ENCODE measurements around the gene ADAMTS9.

- no peak for TF ChIP-seq ZNF331 (CRISPR knock-in tag; IDR thresholded peaks at IDR 0.05; ENCODE audit: low read depth)
- no peak for TF ChIP-seq CTCF (conservative IDR thresholded peaks at IDR 0.05; ENCODE audit: low read depth in 2 of 2)
- no peak for TF ChIP-seq POLR2AphosphoS5 (IDR thresholded peaks at IDR 0.05; ENCODE audit: low read depth)
Observed at GRCh38 chr3:64612916-64613526, 74.8 kb downstream of the ADAMTS9 start.
